Neural progenitor cell (in vitro differentiated cells): ENCODE results near the gene RYR3. TPM values are rescaled to one million over a fixed set of nuclear protein-coding genes. Genes with fewer than 3 reads are reported as not detected.

ENCODE experiments used
- DNase-seq: peaks from one replicate; pipeline ENCODE4 v3.0.0-alpha.2; 2016; ENCODE audit warnings: low spot score
- H2AFZ ChIP-seq: fragments of 200-600 bp; sonication (generic); replicated peaks from 2 replicates; pipeline ENCODE4 v1.6.1; 2016; ENCODE audit warnings: antibody characterized with exemption
- H3F3A ChIP-seq: fragments of 200-600 bp; sonication (generic); 2 replicates; pipeline ENCODE4 v1.6.1; 2016; ENCODE audit warnings: antibody characterized with exemption, low read depth
- H3K27ac ChIP-seq: fragments of 200-600 bp; sonication (generic); 2 replicates; pipeline ENCODE4 v1.5.1; 2016; ENCODE audit warnings: mild to moderate bottlenecking
- H3K27me3 ChIP-seq: fragments of 200-600 bp; sonication (generic); 2 replicates; pipeline ENCODE4 v1.6.1; 2016; ENCODE audit warnings: mild to moderate bottlenecking, moderate library complexity
- H3K36me3 ChIP-seq: fragments of 200-600 bp; sonication (generic); 2 replicates; pipeline ENCODE4 v1.5.1; 2016
- H3K4me1 ChIP-seq: fragments of 200-600 bp; sonication (generic); 2 replicates; pipeline ENCODE4 v1.6.1; 2016; ENCODE audit warnings: mixed run types
- H3K4me2 ChIP-seq: fragments of 200-600 bp; sonication (generic); 2 replicates; pipeline ENCODE4 v1.6.1; 2016
- H3K4me3 ChIP-seq: fragments of 200-600 bp; sonication (generic); 2 replicates; pipeline ENCODE4 v1.5.1; 2016
- H3K79me2 ChIP-seq: fragments of 200-600 bp; sonication (generic); 2 replicates; pipeline ENCODE4 v1.6.1; 2016; ENCODE audit warnings: low read depth
- H3K9ac ChIP-seq: fragments of 200-600 bp; sonication (generic); 2 replicates; pipeline ENCODE4 v1.6.1; 2016
- H3K9me3 ChIP-seq: fragments of 200-600 bp; sonication (generic); 2 replicates; pipeline ENCODE4 v1.5.1; 2016; ENCODE audit warnings: low read depth
- H4K20me1 ChIP-seq: fragments of 200-600 bp; sonication (generic); 2 replicates; pipeline ENCODE4 v1.6.1; 2016; ENCODE audit warnings: low read depth
- H3K27ac Mint-ChIP-seq: 3 replicates; pipeline ENCODE4 v1.8.0; 2021; ENCODE audit warnings: mixed read lengths
- H3K27me3 Mint-ChIP-seq: 2 replicates; pipeline ENCODE4 v1.8.0; 2022; ENCODE audit warnings: low read depth, mild to moderate bottlenecking, inconsistent platforms, moderate library complexity, mixed read lengths; ENCODE audit not compliant: insufficient read depth
- H3K36me3 Mint-ChIP-seq: 3 replicates; pipeline ENCODE4 v1.8.0; 2021; ENCODE audit warnings: mixed read lengths
- H3K4me1 Mint-ChIP-seq: 3 replicates; pipeline ENCODE4 v1.8.0; 2021; ENCODE audit warnings: mixed read lengths
- H3K4me3 Mint-ChIP-seq: 3 replicates; pipeline ENCODE4 v1.8.0; 2021; ENCODE audit warnings: mild to moderate bottlenecking, moderate library complexity, mixed read lengths
- H3K9me3 Mint-ChIP-seq: 3 replicates; pipeline ENCODE4 v1.8.0; 2020; ENCODE audit warnings: mixed read lengths
- CTCF ChIP-seq: fragments of 200-600 bp; sonication (generic); IDR thresholded peaks from 2 replicates; pipeline ENCODE4 v1.5.1; 2017; ENCODE audit warnings: antibody characterized with exemption, mild to moderate bottlenecking
- EZH2 ChIP-seq: fragments of 200-600 bp; sonication (generic); IDR thresholded peaks from 2 replicates; pipeline ENCODE4 v1.6.1; 2017; ENCODE audit warnings: antibody characterized with exemption, mild to moderate bottlenecking, moderate library complexity
- EZH2phosphoT487 ChIP-seq: fragments of 200-600 bp; sonication (generic); IDR thresholded peaks from 2 replicates; pipeline ENCODE4 v1.6.1; 2017; ENCODE audit warnings: antibody characterized with exemption
- total RNA-seq: library from RNA; depleted of rRNA; stranded (reverse); fragments of >200 nt; gene quantifications from 2 replicates; pipeline ENCODE4 v1.2.3, GENCODE V29; 2015; ENCODE audit warnings: low replicate concordance

The RYR3 gene
- total RNA-seq, 1 donor from 2014 or later = 2.1 TPM

- H3K9ac ChIP-seq = no peak overlapping the region
- Mint-ChIP-seq H3K4me1 (peaks cover 18% of the 10 kb centered on the region), H3K27ac (peak overlapping the region; percentile 6), H3K9me3 (no peaks in the 10 kb centered on the region), H3K4me3 (peak overlapping the region; percentile 47), H3K27me3 (no peaks in the 10 kb centered on the region), H3K36me3 (no peaks in the 10 kb centered on the region)
- H3K4me2 ChIP-seq = peak overlapping the region; percentile 68
- peak overlapping the region; percentile 4 for H3K4me3 ChIP-seq
- H4K20me1 ChIP-seq = no peaks in the 10 kb centered on the region
- peaks cover 9% of the 10 kb centered on the region for H3F3A ChIP-seq
- H3K36me3 ChIP-seq = no peaks in the 10 kb centered on the region
- peak overlapping the region; percentile 74 for H2AFZ ChIP-seq
- peak; percentile 74 for DNase-seq
- no peak overlapping the region for H3K27ac ChIP-seq
- peaks cover 7% of the 10 kb centered on the region for H3K4me1 ChIP-seq
- no peaks in the 10 kb centered on the region for H3K27me3 ChIP-seq
- no peaks in the 10 kb centered on the region for H3K79me2 ChIP-seq
- TF ChIP-seq CTCF = peak; percentile 91
- no peak for TF ChIP-seq EZH2
- no peaks in the 10 kb centered on the region for H3K9me3 ChIP-seq
These were observed 427.2 kb downstream of the RYR3 start for GRCh38 chr15:33737687-33738601.

GRCh38 chr15:33738941-33739664, 428.3 kb downstream of the RYR3 start:
- Histone ChIP-seq H3K4me3 (no peak overlapping the region), H3K36me3 (no peaks in the 10 kb centered on the region), H3K27ac (no peak overlapping the region), H4K20me1 (no peaks in the 10 kb centered on the region), H3K4me2 (no peak overlapping the region), H3K79me2 (no peaks in the 10 kb centered on the region), H3K4me1 (peaks cover 7% of the 10 kb centered on the region), H3K27me3 (no peaks in the 10 kb centered on the region), H3K9ac (no peak overlapping the region), H3F3A (peaks cover 9% of the 10 kb centered on the region), H3K9me3 (no peaks in the 10 kb centered on the region), H2AFZ (no peak overlapping the region)
- H3K36me3 Mint-ChIP-seq = no peaks in the 10 kb centered on the region
- no peaks in the 10 kb centered on the region for H3K9me3 Mint-ChIP-seq
- H3K27me3 Mint-ChIP-seq = no peaks in the 10 kb centered on the region
- no peak overlapping the region for H3K4me3 Mint-ChIP-seq
- no peak overlapping the region for H3K27ac Mint-ChIP-seq
- no peak for TF ChIP-seq EZH2phosphoT487
- TF ChIP-seq EZH2 = no peak
- DNase-seq = no peak
- peaks cover 18% of the 10 kb centered on the region for H3K4me1 Mint-ChIP-seq

DNA sequence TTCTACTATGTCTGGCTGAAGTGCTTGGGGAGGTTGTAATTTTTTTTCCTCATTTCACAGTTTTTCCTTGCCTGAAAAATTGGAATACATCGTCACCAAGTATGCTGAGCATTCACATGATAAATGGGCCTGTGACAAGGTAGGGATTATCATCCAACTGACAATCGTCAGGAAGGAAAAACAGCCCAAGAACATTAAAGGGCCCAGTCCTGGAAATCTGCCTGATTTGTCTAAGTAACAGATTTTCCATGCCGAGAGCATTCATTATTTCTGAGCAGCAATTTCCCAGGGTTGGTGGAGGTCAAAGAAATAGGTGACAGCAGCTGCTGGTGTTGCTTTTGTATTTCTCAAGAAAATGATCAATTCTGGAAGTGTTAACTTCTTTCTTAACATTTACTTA, 431.5 kb downstream of the RYR3 start:
- no peaks in the 10 kb centered on the region for H3K9me3 ChIP-seq

More for the DNA sequence above, 431.5 kb downstream of the RYR3 start:
- H3K4me2 ChIP-seq = no peak overlapping the region
- no peaks in the 10 kb centered on the region for H4K20me1 ChIP-seq
- no peaks in the 10 kb centered on the region for H3K27me3 ChIP-seq
- Mint-ChIP-seq H3K4me3 (no peak overlapping the region), H3K9me3 (no peaks in the 10 kb centered on the region), H3K36me3 (no peaks in the 10 kb centered on the region), H3K27me3 (no peaks in the 10 kb centered on the region), H3K4me1 (peaks cover 13% of the 10 kb centered on the region), H3K27ac (no peak overlapping the region)
- peaks cover 9% of the 10 kb centered on the region for H3F3A ChIP-seq
- no peaks in the 10 kb centered on the region for H3K4me1 ChIP-seq
- no peak overlapping the region for H3K4me3 ChIP-seq
- no peak overlapping the region for H3K27ac ChIP-seq
- H3K9ac ChIP-seq = no peak overlapping the region
- H2AFZ ChIP-seq = no peak overlapping the region
- no peak for TF ChIP-seq EZH2
- TF ChIP-seq CTCF = no peak
- no peak for TF ChIP-seq EZH2phosphoT487
- DNase-seq = no peak
- H3K36me3 ChIP-seq = no peaks in the 10 kb centered on the region
- H3K79me2 ChIP-seq = no peaks in the 10 kb centered on the region
